ENCODE measurements around the gene EXOC4. TPM values are rescaled to one million over a fixed set of nuclear protein-coding genes. Genes with fewer than 3 reads are reported as not detected.

EXOC4 gene
- total and polyA plus RNA-seq, 2 of the 8 experiments (the other 6 are each of a cell fraction or from before 2014, with no cell fraction given) = 27.0 to 67.3 TPM

GRCh38 chr7:133237545-133237944 is 15.3 kb upstream of the EXOC4 start:
- Histone ChIP-seq H3K23me2 (ENCODE audit: low read depth, low read length) (no peaks in the 10 kb centered on the region), H3K56ac (replicated peaks; ENCODE audit: insufficient read length, low read depth, low read length) (no peak overlapping the region), H3K27me3 (replicated peaks in 1 of 4; ENCODE audit: control insufficient read depth in 3 of 4, extremely low read depth in 1 of 4, insufficient read depth in 3 of 4, low read length in 3 of 4) (no peaks in the 10 kb centered on the region), H4K91ac (replicated peaks; ENCODE audit: insufficient read length, low read length) (no peak overlapping the region), H3K79me2 (ENCODE audit: control insufficient read depth in 1 of 2, insufficient read depth in 2 of 2, low read length in 2 of 2) (no peaks in the 10 kb centered on the region), H3K9ac (replicated peaks in 1 of 4; ENCODE audit: extremely low read depth in 1 of 4, low read depth in 3 of 4, low read length in 3 of 4) (no peak overlapping the region), H2BK20ac (ENCODE audit: low read length) (no peak overlapping the region), H4K8ac (ENCODE audit: extremely low read depth, insufficient read depth, low read length) (no peak overlapping the region), H3K14ac (ENCODE audit: insufficient read length) (no peak overlapping the region), H3K36me3 (ENCODE audit: control insufficient read depth in 2 of 4, insufficient read depth in 4 of 4, low read length in 3 of 4) (no peaks in the 10 kb centered on the region), H3K79me1 (ENCODE audit: low read depth, low read length) (no peaks in the 10 kb centered on the region), H2BK5ac (ENCODE audit: low read depth, low read length) (no peak overlapping the region), H3K18ac (ENCODE audit: extremely low read depth, low read length) (no peak overlapping the region), H2BK15ac (ENCODE audit: low read length) (no peak overlapping the region), H3K4me2 (ENCODE audit: insufficient read depth in 1 of 2, low read depth in 2 of 2, low read length in 2 of 2) (no peak overlapping the region), H2BK120ac (replicated peaks; ENCODE audit: low read depth, low read length) (no peak overlapping the region), H3K4ac (replicated peaks; ENCODE audit: insufficient read length, low read depth, low read length) (no peak overlapping the region), H2AFZ (ENCODE audit: low read length) (no peak overlapping the region), H4K5ac (ENCODE audit: insufficient read length, low read depth, low read length) (no peak overlapping the region), H3K4me3 (ENCODE audit: extremely low read depth in 1 of 4, insufficient read depth in 2 of 4, low read depth in 3 of 4, low read length in 4 of 4) (no peak overlapping the region), H3K27ac (ENCODE audit: low read depth, low read length) (no peak overlapping the region), H4K20me1 (replicated peaks in 1 of 2; ENCODE audit: control insufficient read depth in 1 of 2, insufficient read depth in 2 of 2, low read length in 2 of 2) (no peaks in the 10 kb centered on the region), H3K4me1 (replicated peaks in 1 of 4; ENCODE audit: control insufficient read depth in 3 of 4, insufficient read depth in 4 of 4, low read length in 3 of 4) (no peaks in the 10 kb centered on the region), H2BK12ac (ENCODE audit: low read depth, low read length) (no peak overlapping the region), H2AK5ac (ENCODE audit: low read depth, low read length) (no peak overlapping the region), H3K9me3 (ENCODE audit: insufficient read depth in 2 of 2, low read depth in 1 of 2, low read length in 1 of 2) (no peaks in the 10 kb centered on the region), H3K23ac (ENCODE audit: insufficient read length) (no peak overlapping the region)
- no peak for TF ChIP-seq EP300 (IDR thresholded peaks at IDR 0.05; ENCODE audit: borderline replicate concordance in 1 of 2, low read depth in 2 of 2, low read length in 2 of 2)
- TF ChIP-seq POU5F1 (IDR thresholded peaks at IDR 0.05; ENCODE audit: low read depth, low read length) = no peak
- no peak for TF ChIP-seq RNF2 (IDR thresholded peaks at IDR 0.05; ENCODE audit: borderline replicate concordance, low read depth, low read length, missing control alignments, poor library complexity, severe bottlenecking)
- no peak for TF ChIP-seq HDAC6 (IDR thresholded peaks at IDR 0.05; ENCODE audit: low read depth, low read length)
- no peak for TF ChIP-seq SIRT6 (IDR thresholded peaks at IDR 0.05; ENCODE audit: low read length)
- TF ChIP-seq POLR2A (IDR thresholded peaks at IDR 0.05; ENCODE audit: control extremely low read depth in 1 of 2, low read depth in 2 of 2, low read length in 2 of 2) = no peak
- no peak for TF ChIP-seq GTF2F1 (IDR thresholded peaks at IDR 0.05; ENCODE audit: borderline replicate concordance, low read depth, low read length)
- no peak for TF ChIP-seq POLR2AphosphoS5 (IDR thresholded peaks at IDR 0.05; ENCODE audit: low read depth, low read length)
- TF ChIP-seq FOSL1 (IDR thresholded peaks at IDR 0.05; ENCODE audit: insufficient read depth, low read depth, low read length) = no peak
- no peak for TF ChIP-seq CTCF (IDR thresholded peaks at IDR 0.05; ENCODE audit: control extremely low read depth in 1 of 3, insufficient read depth in 1 of 3, low read depth in 1 of 3, low read length in 3 of 3)
- TF ChIP-seq MAFK (IDR thresholded peaks at IDR 0.05; ENCODE audit: low read depth, low read length) = no peak
- TF ChIP-seq SUZ12 (IDR thresholded peaks at IDR 0.05; ENCODE audit: low read length) = no peak
- CTCF ChIA-PET (ENCODE audit: partially characterized antibody) = interaction anchor here (0.6 to 1.1 kb wide), 7 partner anchors 8 to 1546 kb away, joined by 3 to 4 read pairs (median 3); no protein-coding TSS in a partner anchor
- WGBS, 2 experiments (ENCODE audit: extremely low coverage in 1 of 2, insufficient coverage in 1 of 2, insufficient read length in 1 of 2, insufficient replicate concordance in 2 of 2, low coverage in 1 of 2, low lambda C conversion rate in 2 of 2, missing lambda C conversion rate in 1 of 2) = 88% methylated on average over 3 of the region's 3 CpGs; no CpG with 5 or more reads in 1 of the 2 experiments
- FAIRE-seq (no peak), DNase-seq (ENCODE audit: low read depth in 1 of 2, low spot score in 2 of 2) (no peak)
- POLR2A ChIA-PET (ENCODE audit: partially characterized antibody) = no interaction called here
